Lung (tissue), 12 donors: ENCODE data around the gene PIK3R4. TPM values are rescaled to one million over a fixed set of nuclear protein-coding genes. Genes with fewer than 3 reads are reported as not detected.

Experiments used
- ATAC-seq: fragments of 200-7000 bp; cut with Tn5 transposase; one replicate; pipeline ENCODE4 v1.9.1; 2020; ENCODE audit warnings: moderate number of reproducible peaks; ENCODE audit not compliant: insufficient read depth, low FRiP score
- DNase-seq, 3 donors: peaks; one replicate each; pipeline ENCODE4 v3.0.0-alpha.2; 2013 to 2017
- H3K27ac ChIP-seq, 2 donors: one replicate each; pipeline ENCODE4 v1.5.1; 2013; ENCODE audit warnings: mild to moderate bottlenecking in 2 of 2, moderate library complexity in 2 of 2, control low read depth in 1 of 2, inconsistent platforms in 1 of 2, low read depth in 1 of 2, low read length in 1 of 2
- H3K27me3 ChIP-seq, 3 donors: one replicate each; pipeline ENCODE4 v1.5.1; 2013; ENCODE audit warnings: low read length in 2 of 3; ENCODE audit not compliant: control insufficient read depth in 3 of 3, insufficient read depth in 3 of 3
- H3K36me3 ChIP-seq, 4 donors: one replicate each; pipeline ENCODE4 v1.5.1; 2013; ENCODE audit warnings: low read length in 4 of 4, mild to moderate bottlenecking in 1 of 4, moderate library complexity in 1 of 4; ENCODE audit not compliant: control insufficient read depth in 4 of 4, insufficient read depth in 4 of 4
- H3K4me1 ChIP-seq, 5 donors: one replicate each; pipeline ENCODE4 v1.5.1; 2013; ENCODE audit warnings: low read length in 5 of 5, mild to moderate bottlenecking in 2 of 5, moderate library complexity in 1 of 5; ENCODE audit not compliant: control insufficient read depth in 5 of 5, insufficient read depth in 5 of 5
- H3K4me3 ChIP-seq: one replicate; pipeline ENCODE4 v1.5.1; 2013; ENCODE audit warnings: mild to moderate bottlenecking, control low read depth, moderate library complexity
- H3K9ac ChIP-seq, 2 donors: one replicate each; pipeline ENCODE4 v1.5.1; 2013; ENCODE audit warnings: low read length in 2 of 2, control low read depth in 1 of 2; ENCODE audit not compliant: insufficient read depth in 1 of 2
- H3K9me3 ChIP-seq, 4 donors: one replicate each; pipeline ENCODE4 v1.5.1; 2013; ENCODE audit warnings: low read length in 3 of 4, mild to moderate bottlenecking in 1 of 4, moderate library complexity in 1 of 4; ENCODE audit not compliant: control insufficient read depth in 4 of 4, insufficient read depth in 3 of 4
- WGBS, 2 donors: extraction: QIAGEN DNeasy Blood & Tissue Kit; methylation state at CpG; one replicate each; pipeline ENCODE4 v1.1.7; 2013; 5-methylcytosine and 5-hydroxymethylcytosine counted together
- polyA plus RNA-seq, 2 donors: library from polyadenylated mRNA; stranded (reverse); fragments of 200-250 nt; gene quantifications; one replicate each; pipeline ENCODE4 v1.2.1, GENCODE V29; 2013
- total RNA-seq, 2 donors: library from RNA; depleted of rRNA in 1 of 2; stranded (reverse); fragments of >200 nt in 1 of 2; gene quantifications; one replicate each; pipeline ENCODE4 v1.2.1, GENCODE V29; 2014 to 2021
- TF ChIP-seq, protein P1 (sequence below): IDR thresholded peaks from 2 replicates; pipeline ENCODE4 v1.5.1; 2012; ENCODE audit warnings: mild to moderate bottlenecking; ENCODE audit errors: control extremely low read depth, extremely low read depth
- donor health status: control.
- donor health status: control.
- donor health status: Bipolar disorder and iron deficiency.
- donor health status: healthy.
- donor health status: DM: yes; HTN: yes; CAD: no.

PIK3R4 gene
- total and polyA plus RNA-seq, 4 donors = 21.6 to 43.0 (median 25.8) TPM

DNA sequence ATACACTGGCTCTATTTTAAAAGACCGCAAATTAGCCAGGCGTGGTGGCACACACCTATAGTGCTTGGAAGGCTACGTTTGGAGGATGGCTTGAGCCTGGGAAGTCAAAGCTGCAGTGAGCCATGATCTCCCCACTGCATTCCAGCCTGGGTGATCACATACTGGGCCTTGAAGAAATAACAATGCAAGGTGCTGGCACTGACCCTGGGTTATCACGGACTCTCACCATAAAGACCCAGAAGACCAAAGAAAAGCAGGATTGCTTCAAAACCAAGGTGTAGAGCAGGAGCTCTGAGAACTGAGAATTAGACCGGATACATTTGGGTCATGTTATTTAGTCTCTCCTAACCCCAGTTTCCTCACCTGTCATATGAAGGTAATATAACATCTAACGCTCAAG, 14.8 kb downstream of the PIK3R4 start:
- peaks cover 0 to 19% (median 4%) of the 10 kb centered on the region in 4 donors for H3K36me3 ChIP-seq
- no peak overlapping the region for H3K9ac ChIP-seq
- no peak overlapping the region for H3K27ac ChIP-seq
- H3K27me3 ChIP-seq = no peaks in the 10 kb centered on the region
- H3K9me3 ChIP-seq = no peaks in the 10 kb centered on the region
- TF ChIP-seq, protein P1, sequence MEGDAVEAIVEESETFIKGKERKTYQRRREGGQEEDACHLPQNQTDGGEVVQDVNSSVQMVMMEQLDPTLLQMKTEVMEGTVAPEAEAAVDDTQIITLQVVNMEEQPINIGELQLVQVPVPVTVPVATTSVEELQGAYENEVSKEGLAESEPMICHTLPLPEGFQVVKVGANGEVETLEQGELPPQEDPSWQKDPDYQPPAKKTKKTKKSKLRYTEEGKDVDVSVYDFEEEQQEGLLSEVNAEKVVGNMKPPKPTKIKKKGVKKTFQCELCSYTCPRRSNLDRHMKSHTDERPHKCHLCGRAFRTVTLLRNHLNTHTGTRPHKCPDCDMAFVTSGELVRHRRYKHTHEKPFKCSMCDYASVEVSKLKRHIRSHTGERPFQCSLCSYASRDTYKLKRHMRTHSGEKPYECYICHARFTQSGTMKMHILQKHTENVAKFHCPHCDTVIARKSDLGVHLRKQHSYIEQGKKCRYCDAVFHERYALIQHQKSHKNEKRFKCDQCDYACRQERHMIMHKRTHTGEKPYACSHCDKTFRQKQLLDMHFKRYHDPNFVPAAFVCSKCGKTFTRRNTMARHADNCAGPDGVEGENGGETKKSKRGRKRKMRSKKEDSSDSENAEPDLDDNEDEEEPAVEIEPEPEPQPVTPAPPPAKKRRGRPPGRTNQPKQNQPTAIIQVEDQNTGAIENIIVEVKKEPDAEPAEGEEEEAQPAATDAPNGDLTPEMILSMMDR = no peak
- peaks cover 0 to 15% (median under 1%) of the 10 kb centered on the region in 5 donors for H3K4me1 ChIP-seq
- no peak for DNase-seq
- 97 to 99% methylated on average over 6 of the region's 6 CpGs for WGBS, 2 donors
- ATAC-seq = no peak
- H3K4me3 ChIP-seq = no peak overlapping the region

DNA sequence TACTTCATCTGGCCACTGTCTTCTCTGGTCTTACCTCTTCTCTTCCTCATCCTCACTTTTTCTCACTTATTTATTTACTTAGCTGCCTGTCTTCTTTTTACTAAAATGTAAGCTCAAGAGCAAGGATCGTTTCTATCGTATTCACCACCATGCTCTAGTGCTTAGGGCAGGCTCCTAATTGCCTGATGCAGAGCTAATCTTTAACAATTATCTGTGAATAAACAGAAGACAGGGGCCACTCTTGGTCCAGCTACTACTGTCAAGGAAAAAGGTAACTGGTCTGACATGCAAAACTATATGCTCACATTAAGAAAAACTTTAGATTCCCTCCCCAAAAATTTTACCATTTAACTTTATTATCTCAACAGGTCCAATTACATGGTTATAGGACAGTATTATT, 17.5 kb downstream of the PIK3R4 start:
- H3K4me1 ChIP-seq = peaks cover 0 to 14% (median 0%) of the 10 kb centered on the region in 5 donors
- H3K9me3 ChIP-seq = no peaks in the 10 kb centered on the region
- 61 to 78% methylated on average over 2 of the region's 2 CpGs for WGBS, 2 donors
- H3K4me3 ChIP-seq = no peak overlapping the region
- peaks cover 0 to 16% (median 4%) of the 10 kb centered on the region in 4 donors for H3K36me3 ChIP-seq
- TF ChIP-seq, protein P1 = no peak
- no peak overlapping the region for H3K27ac ChIP-seq
- DNase-seq (no peak), ATAC-seq (no peak)
- no peaks in the 10 kb centered on the region for H3K27me3 ChIP-seq
- no peak overlapping the region for H3K9ac ChIP-seq

DNA sequence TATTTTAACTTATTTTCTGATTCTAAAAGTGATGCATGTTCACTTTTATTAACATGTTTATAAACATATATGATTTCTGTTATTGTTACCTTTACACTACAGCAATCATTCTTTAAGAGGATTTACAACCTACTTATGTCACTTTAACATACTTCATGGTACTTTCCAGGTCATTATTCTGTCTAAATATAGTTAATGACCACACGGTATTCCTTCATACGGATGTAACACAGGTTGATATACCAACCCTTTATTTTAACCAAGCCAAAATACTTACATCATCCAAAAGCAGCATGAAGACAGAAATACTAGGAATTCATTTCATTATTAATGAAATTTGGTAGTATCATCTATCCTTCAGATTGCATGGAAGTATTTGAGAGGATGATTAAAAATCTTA, 18.6 kb downstream of the PIK3R4 start:
- H3K9ac ChIP-seq = no peak overlapping the region
- no peak for ATAC-seq
- WGBS, 2 donors = 56 to 73% methylated on average over 2 of the region's 2 CpGs
- H3K27ac ChIP-seq = peak overlapping the region in 1 of 2 donors; percentile 45
- TF ChIP-seq, protein P1 = no peak
- no peaks in the 10 kb centered on the region for H3K9me3 ChIP-seq
- H3K4me1 ChIP-seq = peaks cover 0 to 5% (median 0%) of the 10 kb centered on the region in 5 donors
- H3K36me3 ChIP-seq = peaks cover 0 to 19% (median 1%) of the 10 kb centered on the region in 4 donors
- peak in 1 of 3 donors; percentile 5 for DNase-seq
- H3K4me3 ChIP-seq = no peak overlapping the region
- H3K27me3 ChIP-seq = no peaks in the 10 kb centered on the region

DNA sequence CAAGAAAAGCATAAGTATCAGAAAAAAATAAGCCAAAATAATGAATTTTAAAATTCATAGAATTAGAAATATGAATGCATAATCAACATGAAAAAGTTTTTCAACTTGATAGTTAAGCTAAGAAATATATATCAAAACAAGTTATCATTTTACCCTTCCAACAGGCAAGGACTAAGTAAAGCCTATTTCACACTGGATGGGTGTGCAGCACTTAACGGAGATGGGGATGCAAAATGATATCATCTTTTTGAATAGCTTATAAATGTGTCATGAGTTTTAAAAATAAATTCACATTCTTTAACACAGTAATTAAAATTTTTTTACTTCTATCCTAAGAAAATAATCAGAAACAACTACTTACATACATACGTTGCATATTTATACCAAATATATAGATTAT, 20.9 kb downstream of the PIK3R4 start:
- peaks cover 0 to 14% (median 1%) of the 10 kb centered on the region in 4 donors for H3K36me3 ChIP-seq
- peaks cover 0 to 3% (median 0%) of the 10 kb centered on the region in 5 donors for H3K4me1 ChIP-seq
- H3K4me3 ChIP-seq = no peak overlapping the region
- no peak overlapping the region for H3K27ac ChIP-seq
- TF ChIP-seq, protein P1 = no peak
- WGBS, 2 donors = 86 to 94% methylated on average over 2 of the region's 2 CpGs
- H3K9ac ChIP-seq = no peak overlapping the region
- ATAC-seq (no peak), DNase-seq (no peak)
- no peaks in the 10 kb centered on the region for H3K27me3 ChIP-seq
- H3K9me3 ChIP-seq = no peaks in the 10 kb centered on the region
